GM12801 (cell line): ENCODE measurements around the gene ITPK1.

ENCODE experiments used
- CTCF ChIP-seq: IDR thresholded peaks from one replicate; pipeline ENCODE4 v1.5.1; 2011; ENCODE audit warnings: control low read depth; ENCODE audit not compliant: insufficient read length; ENCODE audit errors: extremely low read depth

The ITPK1 gene

GRCh38 chr14:93061380-93062012 lies 54.2 kb downstream of the ITPK1 start:
- TF ChIP-seq CTCF, result no peak

- no peak for TF ChIP-seq CTCF
Observed at GRCh38 chr14:93060841-93061240, 54.9 kb downstream of the ITPK1 start.

- no peak for TF ChIP-seq CTCF
Observed at GRCh38 chr14:93059917-93060545, 55.7 kb downstream of the ITPK1 start.

GRCh38 chr14:93059260-93059659 lies 56.5 kb downstream of the ITPK1 start:
- TF ChIP-seq CTCF, result no peak

GRCh38 chr14:93057586-93058280 lies 58.0 kb downstream of the ITPK1 start:
- TF ChIP-seq CTCF, result no peak

- no peak for TF ChIP-seq CTCF
Observed at GRCh38 chr14:93056840-93057585, 58.7 kb downstream of the ITPK1 start.
